NT2/D1 (cell line): ENCODE measurements around the gene SERPINF2.

Source experiments
- SUZ12 ChIP-seq: IDR thresholded peaks from 2 replicates; pipeline ENCODE4 v1.6.1; 2011; ENCODE audit not compliant: insufficient read length, insufficient read depth; ENCODE audit errors: extremely low read depth
- YY1 ChIP-seq: IDR thresholded peaks from 2 replicates; pipeline ENCODE4 v1.6.1; 2011; ENCODE audit not compliant: insufficient read length, insufficient read depth
- ZNF274 ChIP-seq: IDR thresholded peaks from 2 replicates; pipeline ENCODE4 v1.6.1; 2011; ENCODE audit warnings: mild to moderate bottlenecking, low read depth, low read length

GRCh38 chr17:1735418-1735817 is 7.3 kb upstream of the SERPINF2 start:
- TF ChIP-seq YY1: no peak
- no peak for TF ChIP-seq ZNF274
- TF ChIP-seq SUZ12: no peak
